ENCODE measurements around the gene SLCO1B1.

- TF ChIP-seq CTCF (IDR thresholded peaks at IDR 0.05; ENCODE audit: insufficient read depth, low read length) (no peak), POLR2AphosphoS5 (IDR thresholded peaks at IDR 0.05; ENCODE audit: low read depth) (no peak), REST (IDR thresholded peaks at IDR 0.05; ENCODE audit: insufficient replicate concordance, low read depth) (no peak)
Observed at GRCh38 chr12:21219206-21219605, 88.2 kb downstream of the SLCO1B1 start.

Measured in HL-60 (cell line).